Liver (tissue), 9 donors: ENCODE measurements around the gene CCDC93. TPM values are rescaled to one million over a fixed set of nuclear protein-coding genes. Genes with fewer than 3 reads are reported as not detected.
"Not testable (repeated sequence)": the region's sequence is repeated elsewhere in the genome, so short reads cannot be mapped to it uniquely, and the experiment has no call there.

Experiments
- DNase-seq: peaks from one replicate; pipeline ENCODE4 v3.0.0-alpha.2; 2017; ENCODE audit warnings: low spot score
- H3K27ac ChIP-seq, 2 donors: one replicate each; pipeline ENCODE4 v1.7.0; 2013; ENCODE audit warnings: inconsistent platforms in 2 of 2, low read length in 2 of 2, control low read depth in 1 of 2, low read depth in 1 of 2, mild to moderate bottlenecking in 1 of 2
- H3K27me3 ChIP-seq, 4 donors: one replicate each; pipeline versions ENCODE4 v1.6.1 to v1.7.0; 2013; ENCODE audit warnings: low read length in 3 of 4, inconsistent platforms in 1 of 4, mild to moderate bottlenecking in 1 of 4, moderate library complexity in 1 of 4; ENCODE audit not compliant: control insufficient read depth in 4 of 4, insufficient read depth in 4 of 4
- H3K36me3 ChIP-seq, 4 donors: one replicate each; pipeline versions ENCODE4 v1.6.1 to v1.7.0; 2013; ENCODE audit warnings: low read length in 3 of 4, mild to moderate bottlenecking in 3 of 4, low read depth in 1 of 4, moderate library complexity in 1 of 4; ENCODE audit not compliant: control insufficient read depth in 4 of 4, insufficient read depth in 3 of 4
- H3K4me1 ChIP-seq, 4 donors: one replicate each; pipeline versions ENCODE4 v1.6.1 to v1.7.0; 2013; ENCODE audit warnings: low read length in 3 of 4, mild to moderate bottlenecking in 3 of 4, moderate library complexity in 1 of 4; ENCODE audit not compliant: control insufficient read depth in 4 of 4, insufficient read depth in 4 of 4
- H3K4me3 ChIP-seq, 3 donors: one replicate each; pipeline versions ENCODE4 v1.6.1 to v1.7.0; 2013; ENCODE audit warnings: low read length in 3 of 3, control low read depth in 1 of 3, low read depth in 1 of 3, mild to moderate bottlenecking in 1 of 3
- H3K9ac ChIP-seq, 2 donors: one replicate each; pipeline ENCODE4 v1.7.0; 2013; ENCODE audit warnings: low read length in 2 of 2, mild to moderate bottlenecking in 2 of 2, moderate library complexity in 2 of 2, control low read depth in 1 of 2, low read depth in 1 of 2
- H3K9me3 ChIP-seq, 4 donors: one replicate each; pipeline versions ENCODE4 v1.6.1 to v1.7.0; 2013; ENCODE audit warnings: low read length in 3 of 4; ENCODE audit not compliant: control insufficient read depth in 4 of 4
- ATF3 ChIP-seq: IDR thresholded peaks from 2 replicates; pipeline ENCODE4 v1.6.1; 2016; ENCODE audit warnings: antibody characterized with exemption
- CTCF ChIP-seq: fragments of 150-350 bp; IDR thresholded peaks from 2 replicates; pipeline ENCODE4 v1.5.1; 2017; ENCODE audit warnings: improper control_type of control experiment, low read depth, low read length; ENCODE audit not compliant: missing input control
- EGR1 ChIP-seq, 2 donors: IDR thresholded peaks; 2 replicates each; pipeline ENCODE4 v1.6.1; 2016 to 2018; ENCODE audit warnings: antibody characterized with exemption in 2 of 2, low read depth in 2 of 2
- FOXA1 ChIP-seq: IDR thresholded peaks from 2 replicates; pipeline ENCODE4 v1.6.1; 2016; ENCODE audit warnings: antibody characterized with exemption
- FOXA2 ChIP-seq: IDR thresholded peaks from 2 replicates; pipeline ENCODE4 v1.6.1; 2016; ENCODE audit warnings: antibody characterized with exemption
- GABPA ChIP-seq, 2 donors: IDR thresholded peaks in 1 of 2; conservative IDR thresholded peaks in 1 of 2; 2 replicates each; pipeline ENCODE4 v1.6.1; 2016; ENCODE audit warnings: antibody characterized with exemption in 2 of 2, mild to moderate bottlenecking in 1 of 2, moderate library complexity in 1 of 2
- HNF4A ChIP-seq, 2 donors: conservative IDR thresholded peaks; 2 replicates each; pipeline ENCODE4 v1.6.1; 2016; ENCODE audit warnings: antibody characterized with exemption in 2 of 2, mild to moderate bottlenecking in 2 of 2
- HNF4G ChIP-seq: IDR thresholded peaks from 2 replicates; pipeline ENCODE4 v1.6.1; 2016; ENCODE audit warnings: antibody characterized with exemption
- JUND ChIP-seq, 2 donors: IDR thresholded peaks; 2 replicates each; pipeline ENCODE4 v1.6.1; 2016; ENCODE audit warnings: antibody characterized with exemption in 2 of 2
- MAX ChIP-seq: IDR thresholded peaks from 2 replicates; pipeline ENCODE4 v1.6.1; 2016; ENCODE audit warnings: antibody characterized with exemption
- NR2F2 ChIP-seq: IDR thresholded peaks from 2 replicates; pipeline ENCODE4 v1.6.1; 2016; ENCODE audit warnings: antibody characterized with exemption
- RAD21 ChIP-seq, 2 donors: IDR thresholded peaks; 2 replicates each; pipeline ENCODE4 v1.6.1; 2016; ENCODE audit warnings: antibody characterized with exemption in 2 of 2, mild to moderate bottlenecking in 2 of 2
- REST ChIP-seq: IDR thresholded peaks from 2 replicates; pipeline ENCODE4 v1.6.1; 2016; ENCODE audit warnings: antibody characterized with exemption, mild to moderate bottlenecking
- RXRA ChIP-seq, 2 donors: IDR thresholded peaks; 2 replicates each; pipeline ENCODE4 v1.6.1; 2017 to 2018; ENCODE audit warnings: antibody characterized with exemption in 2 of 2, mild to moderate bottlenecking in 1 of 2
- SP1 ChIP-seq: IDR thresholded peaks from 2 replicates; pipeline ENCODE4 v1.6.1; 2018; ENCODE audit warnings: antibody characterized with exemption, mild to moderate bottlenecking
- TAF1 ChIP-seq: conservative IDR thresholded peaks from 2 replicates; pipeline ENCODE4 v1.6.1; 2016; ENCODE audit warnings: antibody characterized with exemption, mild to moderate bottlenecking
- YY1 ChIP-seq: IDR thresholded peaks from 2 replicates; pipeline ENCODE4 v1.6.1; 2016; ENCODE audit warnings: antibody characterized with exemption, mild to moderate bottlenecking
- ZBTB33 ChIP-seq: IDR thresholded peaks from 2 replicates; pipeline ENCODE4 v1.6.1; 2016; ENCODE audit warnings: antibody characterized with exemption
- WGBS: extraction: QIAGEN DNeasy Blood & Tissue Kit; methylation state at CpG from one replicate; pipeline ENCODE4 v1.1.7; 2013; 5-methylcytosine and 5-hydroxymethylcytosine counted together
- polyA plus RNA-seq, 2 donors: library from polyadenylated mRNA; stranded (reverse) in 1 of 2; unstranded in 1 of 2; fragments of 200-250 nt in 1 of 2; fragments of >200 nt in 1 of 2; fragmentation: Nextera tagmentation in 1 of 2; extraction: Ambion mirVana in 1 of 2; gene quantifications; one replicate each; pipeline versions ENCODE4 v1.2.1 to v1.2.3, GENCODE V29; 2013 to 2015
- total RNA-seq, 2 donors: library from RNA; depleted of rRNA; stranded (reverse); fragments of >200 nt; gene quantifications; one replicate each; pipeline ENCODE4 v1.2.3, GENCODE V29; 2014
- donor health status: healthy.
- donor health status: healthy.
- donor health status: healthy.
- donor health status: healthy.
- donor health status: healthy.

The CCDC93 gene
- total and polyA plus RNA-seq, 4 donors: 4.0 to 14.2 (median 8.5) TPM

GRCh38 chr2:117930775-117931174, 83.1 kb downstream of the CCDC93 start:
- Histone ChIP-seq H3K9me3 (no peaks in the 10 kb centered on the region), H3K27ac (no peak overlapping the region), H3K27me3 (no peaks in the 10 kb centered on the region), H3K9ac (no peak overlapping the region), H3K36me3 (peaks cover 3 to 59% (median 53%) of the 10 kb centered on the region in 4 donors), H3K4me3 (no peak overlapping the region), H3K4me1 (no peaks in the 10 kb centered on the region)
- TF ChIP-seq FOXA2: no peak
- no peak for TF ChIP-seq ATF3
- TF ChIP-seq YY1: no peak
- TF ChIP-seq JUND (IDR thresholded peaks at IDR 0.05): no peak
- TF ChIP-seq RAD21 (IDR thresholded peaks at IDR 0.05): no peak
- no peak for TF ChIP-seq EGR1 (IDR thresholded peaks at IDR 0.05; ENCODE audit: low read depth in 2 of 2)
- TF ChIP-seq NR2F2: no peak
- TF ChIP-seq GABPA (IDR thresholded peaks at IDR 0.05 in 1 of 2, conservative IDR thresholded peaks at IDR 0.05 in 1 of 2): no peak
- TF ChIP-seq HNF4G: no peak
- no peak for TF ChIP-seq ZBTB33
- TF ChIP-seq MAX: no peak
- TF ChIP-seq RXRA (IDR thresholded peaks at IDR 0.05): no peak
- TF ChIP-seq CTCF: no peak
- TF ChIP-seq HNF4A (conservative IDR thresholded peaks at IDR 0.05): no peak
- no peak for TF ChIP-seq SP1
- TF ChIP-seq TAF1: no peak
- TF ChIP-seq REST: no peak
- no peak for TF ChIP-seq FOXA1
- DNase-seq: no peak
- WGBS: 88% methylated on average over 4 of the region's 4 CpGs

- 91% methylated on average over 9 of the region's 9 CpGs for WGBS
- peaks cover 2 to 26% (median 24%) of the 10 kb centered on the region in 4 donors for H3K36me3 ChIP-seq
- H3K27ac ChIP-seq, H3K4me3 ChIP-seq, H3K9me3 ChIP-seq, H3K27me3 ChIP-seq, H3K9ac ChIP-seq, DNase-seq, H3K4me1 ChIP-seq: not testable (repeated sequence)
These were observed 90.4 kb downstream of the CCDC93 start for GRCh38 chr2:117923471-117923870.
